ENCODE measurements around the gene WBP2. TPM values are rescaled to one million over a fixed set of nuclear protein-coding genes. Genes with fewer than 3 reads are reported as not detected.

Gene WBP2
- total and polyA plus RNA-seq, 2 of the 13 experiments (the other 11 are each of a cell fraction or from before 2014, with no cell fraction given): 29.2 to 29.5 TPM

GRCh38 chr17:75876190-75876937 lies 21.2 kb upstream of the WBP2 start (continued):
- TF ChIP-seq IRX3 (CRISPR knock-in tag; IDR thresholded peaks at IDR 0.05; ENCODE audit: borderline replicate concordance, low read depth) (peak; percentile 75; the same call in 1 of the 2 replicates), ZNF768 (CRISPR knock-in tag; IDR thresholded peaks at IDR 0.05) (peak; percentile 35; the same call in 1 of the 2 replicates), MLLT10 (CRISPR knock-in tag; IDR thresholded peaks at IDR 0.05) (no peak), ZNF230 (CRISPR knock-in tag; IDR thresholded peaks at IDR 0.05) (peak; percentile 76; the same call in 1 of the 2 replicates), SOX6 (IDR thresholded peaks at IDR 0.05) (no peak), SOX6 (CRISPR knock-in tag; IDR thresholded peaks at IDR 0.05) (peak; percentile 98), ZKSCAN8 (CRISPR knock-in tag; IDR thresholded peaks at IDR 0.05; ENCODE audit: borderline replicate concordance) (peak; percentile 83; the same call in 1 of the 2 replicates), ZNF724P (CRISPR knock-in tag; IDR thresholded peaks at IDR 0.05; ENCODE audit: borderline replicate concordance) (peak; percentile 80; the same call in 1 of the 2 replicates), ZNF333 (CRISPR knock-in tag; IDR thresholded peaks at IDR 0.05; ENCODE audit: borderline replicate concordance) (0 out of 2 replicates have a peak, but pooled peaks have one; percentile 68), ZBTB20 (CRISPR knock-in tag; IDR thresholded peaks at IDR 0.05; ENCODE audit: borderline replicate concordance, low read depth) (peak; percentile 90; the same call in 1 of the 2 replicates), SCMH1 (CRISPR knock-in tag; IDR thresholded peaks at IDR 0.05; ENCODE audit: borderline replicate concordance) (no peak), ZNF609 (CRISPR knock-in tag; IDR thresholded peaks at IDR 0.05; ENCODE audit: borderline replicate concordance) (peak; percentile 94), ZNF891 (CRISPR knock-in tag; IDR thresholded peaks at IDR 0.05) (peak; percentile 98), ZNF530 (CRISPR knock-in tag; IDR thresholded peaks at IDR 0.05; ENCODE audit: low read depth) (no peak), HMGA1 (CRISPR knock-in tag; conservative IDR thresholded peaks at IDR 0.05) (no peak), ZNF34 (CRISPR knock-in tag; IDR thresholded peaks at IDR 0.05; ENCODE audit: borderline replicate concordance) (peak; percentile 90; the same call in 1 of the 2 replicates)
- TF ChIP-seq, protein P1, sequence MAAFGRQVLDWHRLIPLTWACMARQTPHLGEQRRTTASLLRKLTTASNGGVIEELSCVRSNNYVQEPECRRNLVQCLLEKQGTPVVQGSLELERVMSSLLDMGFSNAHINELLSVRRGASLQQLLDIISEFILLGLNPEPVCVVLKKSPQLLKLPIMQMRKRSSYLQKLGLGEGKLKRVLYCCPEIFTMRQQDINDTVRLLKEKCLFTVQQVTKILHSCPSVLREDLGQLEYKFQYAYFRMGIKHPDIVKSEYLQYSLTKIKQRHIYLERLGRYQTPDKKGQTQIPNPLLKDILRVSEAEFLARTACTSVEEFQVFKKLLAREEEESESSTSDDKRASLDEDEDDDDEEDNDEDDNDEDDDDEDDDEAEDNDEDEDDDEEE (CRISPR knock-in tag; IDR thresholded peaks at IDR 0.05): peak; percentile 42; the same call in 1 of the 2 replicates
- TF ChIP-seq, protein P2, sequence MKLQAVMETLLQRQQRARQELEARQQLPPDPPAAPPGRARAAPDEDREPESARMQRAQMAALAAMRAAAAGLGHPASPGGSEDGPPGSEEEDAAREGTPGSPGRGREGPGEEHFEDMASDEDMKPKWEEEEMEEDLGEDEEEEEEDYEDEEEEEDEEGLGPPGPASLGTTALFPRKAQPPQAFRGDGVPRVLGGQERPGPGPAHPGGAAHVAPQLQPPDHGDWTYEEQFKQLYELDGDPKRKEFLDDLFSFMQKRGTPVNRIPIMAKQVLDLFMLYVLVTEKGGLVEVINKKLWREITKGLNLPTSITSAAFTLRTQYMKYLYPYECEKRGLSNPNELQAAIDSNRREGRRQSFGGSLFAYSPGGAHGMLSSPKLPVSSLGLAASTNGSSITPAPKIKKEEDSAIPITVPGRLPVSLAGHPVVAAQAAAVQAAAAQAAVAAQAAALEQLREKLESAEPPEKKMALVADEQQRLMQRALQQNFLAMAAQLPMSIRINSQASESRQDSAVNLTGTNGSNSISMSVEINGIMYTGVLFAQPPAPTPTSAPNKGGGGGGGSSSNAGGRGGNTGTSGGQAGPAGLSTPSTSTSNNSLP (IDR thresholded peaks at IDR 0.05; ENCODE audit: low read depth, low read length): no peak; the same call in 1 of the 2 replicates

All from HepG2 (cell line).